H7 (cell line): ENCODE results near the gene STOML2. TPM values are rescaled to one million over a fixed set of nuclear protein-coding genes. Genes with fewer than 3 reads are reported as not detected.
"Not testable (repeated sequence)": the region's sequence is repeated elsewhere in the genome, so short reads cannot be mapped to it uniquely, and the experiment has no call there.

ENCODE experiments used
- DNase-seq: peaks from one replicate; pipeline ENCODE4 v3.0.0; 2012
- H3K27me3 ChIP-seq: 2 replicates; pipeline ENCODE4 v1.6.0; 2011; ENCODE audit warnings: mild to moderate bottlenecking, low read length; ENCODE audit not compliant: control insufficient read depth, insufficient read depth
- H3K36me3 ChIP-seq: replicated peaks from 2 replicates; pipeline ENCODE4 v1.5.1; 2011; ENCODE audit warnings: low read length; ENCODE audit not compliant: control insufficient read depth, insufficient read depth
- H3K4me3 ChIP-seq: 2 replicates; pipeline ENCODE4 v1.5.1; 2011; ENCODE audit warnings: low read depth, mild to moderate bottlenecking, control low read depth, low read length, moderate library complexity; ENCODE audit not compliant: insufficient read depth
- total RNA-seq: library from RNA; depleted of rRNA; stranded (reverse); fragments of >200 nt; shearing (Covaris generic); gene quantifications from 2 replicates; pipeline ENCODE4 v1.2.3, GENCODE V29; 2014; rRNA removed

STOML2 gene
- 211 and 244 TPM in 2 replicates for total RNA-seq

- Histone ChIP-seq H3K36me3 (peaks cover 20% of the 10 kb centered on the region), H3K27me3 (no peaks in the 10 kb centered on the region), H3K4me3 (peak within 1 kb of the TSS; percentile 75)
- DNase-seq: peak; percentile 96
Measured at GRCh38 chr9:35102769-35103659, at the start of gene STOML2. Gene STOML2 (minus strand): TSS chr9:35103131. CDS start chr9:35103094, 37 bp downstream.

- DNase-seq, H3K27me3 ChIP-seq, H3K36me3 ChIP-seq, H3K4me3 ChIP-seq: not testable (repeated sequence)
Measured at GRCh38 chr9:35147941-35148563, 45.1 kb upstream of the STOML2 start.

GRCh38 chr9:35142037-35142436 lies 39.1 kb upstream of the STOML2 start:
- no peak overlapping the region for H3K4me3 ChIP-seq
- no peaks in the 10 kb centered on the region for H3K27me3 ChIP-seq
- no peaks in the 10 kb centered on the region for H3K36me3 ChIP-seq
- DNase-seq: no peak

- no peak overlapping the region for H3K4me3 ChIP-seq
- H3K36me3 ChIP-seq: no peaks in the 10 kb centered on the region
- H3K27me3 ChIP-seq: no peaks in the 10 kb centered on the region
- DNase-seq: no peak
Measured at GRCh38 chr9:35140093-35140492, 37.2 kb upstream of the STOML2 start.

GRCh38 chr9:35136866-35137265 lies 33.9 kb upstream of the STOML2 start:
- no peak for DNase-seq
- no peaks in the 10 kb centered on the region for H3K36me3 ChIP-seq
- no peak overlapping the region for H3K4me3 ChIP-seq
- no peaks in the 10 kb centered on the region for H3K27me3 ChIP-seq

- Histone ChIP-seq H3K27me3 (no peaks in the 10 kb centered on the region), H3K36me3 (no peaks in the 10 kb centered on the region), H3K4me3 (no peak overlapping the region)
- DNase-seq: no peak
Measured at GRCh38 chr9:35135988-35136387, 33.1 kb upstream of the STOML2 start.

- DNase-seq: no peak
- H3K4me3 ChIP-seq: no peak overlapping the region
Measured at GRCh38 chr9:35134920-35135319, 32.0 kb upstream of the STOML2 start.

GRCh38 chr9:35116898-35117551 lies 14.1 kb upstream of the STOML2 start:
- no peaks in the 10 kb centered on the region for H3K27me3 ChIP-seq
- H3K4me3 ChIP-seq: peak overlapping the region; percentile 73
- H3K36me3 ChIP-seq: no peaks in the 10 kb centered on the region
- peak; percentile 78 for DNase-seq

More at GRCh38 chr9:35134920-35135319, 32.0 kb upstream of the STOML2 start:
- Histone ChIP-seq H3K27me3 (no peaks in the 10 kb centered on the region), H3K36me3 (no peaks in the 10 kb centered on the region)

GRCh38 chr9:35116539-35116897 lies 13.6 kb upstream of the STOML2 start:
- Histone ChIP-seq H3K27me3 (no peaks in the 10 kb centered on the region), H3K4me3 (peak overlapping the region; percentile 73), H3K36me3 (no peaks in the 10 kb centered on the region)
- DNase-seq: no peak

GRCh38 chr9:35115680-35116538 lies 13.0 kb upstream of the STOML2 start, which contains the start of gene ATOSB:
Gene ATOSB (minus strand): TSS chr9:35115862. CDS start chr9:35108274, 7,588 bp downstream.
- H3K27me3 ChIP-seq: no peaks in the 10 kb centered on the region
- peak; percentile 96 for DNase-seq
- H3K4me3 ChIP-seq: peak within 1 kb of the TSS; percentile 73

GRCh38 chr9:35114840-35115628 lies 12.1 kb upstream of the STOML2 start:
- peak overlapping the region; percentile 73 for H3K4me3 ChIP-seq
- DNase-seq: no peak
- H3K27me3 ChIP-seq: no peaks in the 10 kb centered on the region
- H3K36me3 ChIP-seq: no peaks in the 10 kb centered on the region

More at GRCh38 chr9:35115680-35116538, 13.0 kb upstream of the STOML2 start, which contains the start of gene ATOSB:
- no peaks in the 10 kb centered on the region for H3K36me3 ChIP-seq

GRCh38 chr9:35114113-35114839 lies 11.3 kb upstream of the STOML2 start:
- Histone ChIP-seq H3K27me3 (no peaks in the 10 kb centered on the region), H3K4me3 (peak overlapping the region; percentile 73), H3K36me3 (no peaks in the 10 kb centered on the region)
- peak; percentile 86 for DNase-seq
